Measurements from ENCODE around the gene NTMT2. TPM values are rescaled to one million over a fixed set of nuclear protein-coding genes. Genes with fewer than 3 reads are reported as not detected.

Gene NTMT2
- total RNA-seq, 2 donors from 2014 or later: 1.2 TPM; not detected in 1

- H3K4me3 ChIP-seq (ENCODE audit: low read length): no peak overlapping the region
- no peaks in the 10 kb centered on the region for H3K36me3 ChIP-seq (ENCODE audit: control insufficient read depth, insufficient read depth, low read length)
- H3K27ac Mint-ChIP-seq: no peak overlapping the region
- no peak for DNase-seq
- H3K9ac ChIP-seq (ENCODE audit: extremely low read depth, low read length, poor library complexity, severe bottlenecking): no peak overlapping the region
- no peaks in the 10 kb centered on the region for H3K27me3 Mint-ChIP-seq (ENCODE audit: insufficient read depth)
- H3K4me1 ChIP-seq (ENCODE audit: control insufficient read depth, insufficient read depth, low read length): no peaks in the 10 kb centered on the region
- no peaks in the 10 kb centered on the region for H3K27me3 ChIP-seq (ENCODE audit: control insufficient read depth, insufficient read depth, low read length, poor library complexity, severe bottlenecking)
- peaks cover 8% of the 10 kb centered on the region for H3K9me3 ChIP-seq (ENCODE audit: control insufficient read depth, low read length)
- no peak for TF ChIP-seq CTCF (conservative IDR thresholded peaks at IDR 0.05)
- H3K9me3 Mint-ChIP-seq: peaks cover 17% of the 10 kb centered on the region
- H3K4me1 Mint-ChIP-seq: peaks cover 2% of the 10 kb centered on the region
- peaks cover 2% of the 10 kb centered on the region for H3K36me3 Mint-ChIP-seq (ENCODE audit: low read depth)
- H3K27ac ChIP-seq (ENCODE audit: low read depth, low read length): no peak overlapping the region
- H3K4me3 Mint-ChIP-seq: no peak overlapping the region
Observed at GRCh38 chr1:170203693-170204092, 57.9 kb downstream of the NTMT2 start.

GRCh38 chr1:170204121-170204520 is 58.4 kb downstream of the NTMT2 start:
- Histone ChIP-seq H3K4me3 (ENCODE audit: low read length) (no peak overlapping the region), H3K27ac (ENCODE audit: low read depth, low read length) (no peak overlapping the region), H3K9me3 (ENCODE audit: control insufficient read depth, low read length) (peaks cover 8% of the 10 kb centered on the region), H3K4me1 (ENCODE audit: control insufficient read depth, insufficient read depth, low read length) (no peaks in the 10 kb centered on the region), H3K36me3 (ENCODE audit: control insufficient read depth, insufficient read depth, low read length) (no peaks in the 10 kb centered on the region), H3K27me3 (ENCODE audit: control insufficient read depth, insufficient read depth, low read length, poor library complexity, severe bottlenecking) (no peaks in the 10 kb centered on the region), H3K9ac (ENCODE audit: extremely low read depth, low read length, poor library complexity, severe bottlenecking) (no peak overlapping the region)
- Mint-ChIP-seq H3K9me3 (peaks cover 17% of the 10 kb centered on the region), H3K4me1 (peaks cover 2% of the 10 kb centered on the region), H3K4me3 (no peak overlapping the region), H3K27ac (no peak overlapping the region), H3K27me3 (ENCODE audit: insufficient read depth) (no peaks in the 10 kb centered on the region), H3K36me3 (ENCODE audit: low read depth) (peaks cover 2% of the 10 kb centered on the region)
- 100% methylated on average over 2 of the region's 3 CpGs; no CpG with 5 or more reads in 1 of the 2 experiments for WGBS, 2 experiments (ENCODE audit: insufficient coverage in 1 of 2, insufficient read length in 1 of 2)
- no peak for DNase-seq
- TF ChIP-seq CTCF (conservative IDR thresholded peaks at IDR 0.05): no peak

- Histone ChIP-seq H3K4me3 (ENCODE audit: low read length) (no peak overlapping the region), H3K9ac (ENCODE audit: extremely low read depth, low read length, poor library complexity, severe bottlenecking) (no peak overlapping the region), H3K27me3 (ENCODE audit: control insufficient read depth, insufficient read depth, low read length, poor library complexity, severe bottlenecking) (no peaks in the 10 kb centered on the region), H3K36me3 (ENCODE audit: control insufficient read depth, insufficient read depth, low read length) (no peaks in the 10 kb centered on the region), H3K9me3 (ENCODE audit: control insufficient read depth, low read length) (peaks cover 8% of the 10 kb centered on the region), H3K4me1 (ENCODE audit: control insufficient read depth, insufficient read depth, low read length) (no peaks in the 10 kb centered on the region), H3K27ac (ENCODE audit: low read depth, low read length) (no peak overlapping the region)
- no peaks in the 10 kb centered on the region for H3K27me3 Mint-ChIP-seq (ENCODE audit: insufficient read depth)
- DNase-seq: no peak
- H3K36me3 Mint-ChIP-seq (ENCODE audit: low read depth): peaks cover 2% of the 10 kb centered on the region
- peaks cover 2% of the 10 kb centered on the region for H3K4me1 Mint-ChIP-seq
- TF ChIP-seq CTCF (conservative IDR thresholded peaks at IDR 0.05): no peak
- H3K9me3 Mint-ChIP-seq: peaks cover 17% of the 10 kb centered on the region
- H3K4me3 Mint-ChIP-seq: no peak overlapping the region
- H3K27ac Mint-ChIP-seq: no peak overlapping the region
Observed at GRCh38 chr1:170205301-170205700, 59.5 kb downstream of the NTMT2 start.
